Loucy (cell line): Measurements from ENCODE around the gene SSX4B.
"Not testable (repeated sequence)": the region's sequence is repeated elsewhere in the genome, so short reads cannot be mapped to it uniquely, and the experiment has no call there.

Experiments used
- H2AFZ ChIP-seq: fragments of 200-600 bp; sonication (generic); 2 replicates; pipeline ENCODE4 v1.6.0; 2016; ENCODE audit warnings: antibody characterized with exemption, mild to moderate bottlenecking, low read length, moderate library complexity
- H3F3A ChIP-seq: fragments of 200-600 bp; 2 replicates; pipeline ENCODE4 v1.6.0; 2016; ENCODE audit warnings: antibody characterized with exemption, low read depth, mild to moderate bottlenecking
- H3K27me3 ChIP-seq: fragments of 200-600 bp; sonication (generic); 2 replicates; pipeline ENCODE4 v1.6.1; 2014; ENCODE audit warnings: low read length, mild to moderate bottlenecking; ENCODE audit not compliant: insufficient read depth, poor library complexity, severe bottlenecking
- H3K36me3 ChIP-seq: fragments of 200-600 bp; sonication (generic); 2 replicates; pipeline ENCODE4 v1.6.1; 2016; ENCODE audit warnings: low read length; ENCODE audit not compliant: insufficient read depth
- H3K4me1 ChIP-seq: fragments of 200-600 bp; sonication (generic); 2 replicates; pipeline ENCODE4 v1.5.1; 2014; ENCODE audit warnings: low read length, mild to moderate bottlenecking; ENCODE audit not compliant: insufficient read depth, poor library complexity, severe bottlenecking
- H3K4me2 ChIP-seq: fragments of 200-600 bp; sonication (generic); 2 replicates; pipeline ENCODE4 v1.6.0; 2014; ENCODE audit warnings: antibody characterized with exemption, low read length, low read depth, mild to moderate bottlenecking; ENCODE audit not compliant: poor library complexity, severe bottlenecking
- H3K4me3 ChIP-seq: fragments of 200-600 bp; sonication (generic); 2 replicates; pipeline ENCODE4 v1.5.1; 2014; ENCODE audit warnings: low read length, mild to moderate bottlenecking, mixed read lengths; ENCODE audit not compliant: poor library complexity, severe bottlenecking
- H3K79me2 ChIP-seq: fragments of 200-600 bp; sonication (generic); 2 replicates; pipeline ENCODE4 v1.6.1; 2014; ENCODE audit warnings: low read length; ENCODE audit not compliant: insufficient read depth
- H3K9ac ChIP-seq: fragments of 200-600 bp; sonication (generic); 2 replicates; pipeline ENCODE4 v1.6.0; 2014; ENCODE audit warnings: mild to moderate bottlenecking, low read depth, low read length, moderate library complexity; ENCODE audit not compliant: poor library complexity, severe bottlenecking
- H3K9me2 ChIP-seq: fragments of 200-600 bp; sonication (generic); replicated peaks from 2 replicates; pipeline ENCODE4 v1.6.1; 2016; ENCODE audit warnings: low read depth, low read length, mixed read lengths
- H3K9me3 ChIP-seq: fragments of 200-600 bp; sonication (generic); 2 replicates; pipeline ENCODE4 v1.6.1; 2014; ENCODE audit warnings: mild to moderate bottlenecking, antibody characterized with exemption, low read length, low read depth; ENCODE audit not compliant: insufficient read depth
- H4K20me1 ChIP-seq: fragments of 200-600 bp; sonication (generic); 2 replicates; pipeline ENCODE4 v1.6.0; 2014; ENCODE audit warnings: antibody characterized with exemption, low read length, mild to moderate bottlenecking; ENCODE audit not compliant: insufficient read depth, poor library complexity, severe bottlenecking

Gene SSX4B

DNA sequence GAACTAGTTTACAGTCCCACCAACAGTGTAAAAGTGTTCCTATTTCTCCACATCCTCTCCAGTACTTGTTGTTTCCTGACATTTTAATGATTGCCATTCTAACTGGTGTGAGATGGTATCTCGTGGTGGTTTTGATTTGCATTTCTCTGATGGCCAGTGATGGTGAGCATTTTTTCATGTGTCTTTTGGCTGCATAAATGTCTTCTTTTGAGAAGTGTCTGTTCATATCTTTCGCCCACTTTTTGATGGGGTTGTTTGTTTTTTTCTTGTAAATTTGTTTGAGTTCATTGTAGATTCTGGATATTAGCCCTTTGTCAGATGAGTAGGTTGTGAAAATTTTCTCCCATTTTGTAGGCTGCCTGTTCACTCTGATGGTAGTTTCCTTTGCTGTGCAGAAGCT lies 14.8 kb downstream of the SSX4B start:
- H3K36me3 ChIP-seq, H3K79me2 ChIP-seq, H3K9ac ChIP-seq, H3F3A ChIP-seq, H3K4me1 ChIP-seq, H3K9me2 ChIP-seq, H2AFZ ChIP-seq, H4K20me1 ChIP-seq, H3K9me3 ChIP-seq, H3K4me3 ChIP-seq, H3K27me3 ChIP-seq, H3K4me2 ChIP-seq: not testable (repeated sequence)

DNA sequence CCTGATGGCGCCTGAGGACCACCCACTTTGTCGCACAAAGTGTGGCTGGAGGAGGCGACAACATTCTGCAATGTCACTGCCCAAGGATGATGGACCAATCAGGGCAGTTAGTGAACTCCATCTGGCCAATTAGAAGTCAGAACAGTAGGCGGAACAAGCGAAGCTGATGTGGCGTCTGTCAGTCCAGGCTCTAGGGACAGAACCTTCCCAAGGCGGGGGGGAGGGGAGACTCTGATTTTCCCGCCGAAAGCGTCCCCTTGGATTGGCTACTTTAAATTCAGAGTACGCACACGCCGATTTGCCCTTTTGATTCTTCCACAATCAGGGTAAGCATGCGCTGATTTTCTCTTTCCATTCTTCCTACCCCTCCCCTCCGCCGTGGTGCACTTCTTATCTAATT lies 28.5 kb downstream of the SSX4B start, which contains the start of gene SSX4:
TSS of gene SSX4 (plus strand) at position 301 of the 400 bp plus-strand sequence. CDS start 515 bp downstream, outside the sequence.
- not testable (repeated sequence) for H3K9me2 ChIP-seq, H4K20me1 ChIP-seq, H3K4me1 ChIP-seq

DNA sequence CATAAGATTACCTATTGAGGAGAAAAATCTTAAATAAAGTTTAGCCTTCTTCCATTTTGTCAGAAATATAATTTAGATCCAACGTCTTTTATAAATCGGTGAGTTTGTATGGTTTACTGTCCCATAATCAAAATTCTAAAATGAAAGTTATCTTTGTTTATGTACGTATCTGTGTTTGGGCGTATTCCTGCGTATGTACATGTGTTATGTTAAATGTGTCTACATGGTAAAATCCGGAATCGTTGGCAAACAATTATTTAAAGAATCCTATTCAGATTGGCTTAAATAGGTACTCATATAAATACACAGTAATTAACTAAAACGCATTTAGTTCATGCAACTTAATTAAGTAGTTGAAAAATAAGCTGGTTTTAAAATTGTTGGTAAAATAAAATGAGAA lies 41.4 kb downstream of the SSX4B start:
- H3K79me2 ChIP-seq, H3K36me3 ChIP-seq, H3K4me2 ChIP-seq, H3K27me3 ChIP-seq, H3F3A ChIP-seq, H3K9me2 ChIP-seq, H2AFZ ChIP-seq, H3K4me1 ChIP-seq, H3K4me3 ChIP-seq, H3K9ac ChIP-seq, H4K20me1 ChIP-seq, H3K9me3 ChIP-seq: not testable (repeated sequence)

More for the DNA sequence above, 28.5 kb downstream of the SSX4B start, which contains the start of gene SSX4:
- H3K9me3 ChIP-seq, H3K4me3 ChIP-seq, H3F3A ChIP-seq, H2AFZ ChIP-seq, H3K4me2 ChIP-seq, H3K36me3 ChIP-seq, H3K27me3 ChIP-seq, H3K9ac ChIP-seq, H3K79me2 ChIP-seq: not testable (repeated sequence)

DNA sequence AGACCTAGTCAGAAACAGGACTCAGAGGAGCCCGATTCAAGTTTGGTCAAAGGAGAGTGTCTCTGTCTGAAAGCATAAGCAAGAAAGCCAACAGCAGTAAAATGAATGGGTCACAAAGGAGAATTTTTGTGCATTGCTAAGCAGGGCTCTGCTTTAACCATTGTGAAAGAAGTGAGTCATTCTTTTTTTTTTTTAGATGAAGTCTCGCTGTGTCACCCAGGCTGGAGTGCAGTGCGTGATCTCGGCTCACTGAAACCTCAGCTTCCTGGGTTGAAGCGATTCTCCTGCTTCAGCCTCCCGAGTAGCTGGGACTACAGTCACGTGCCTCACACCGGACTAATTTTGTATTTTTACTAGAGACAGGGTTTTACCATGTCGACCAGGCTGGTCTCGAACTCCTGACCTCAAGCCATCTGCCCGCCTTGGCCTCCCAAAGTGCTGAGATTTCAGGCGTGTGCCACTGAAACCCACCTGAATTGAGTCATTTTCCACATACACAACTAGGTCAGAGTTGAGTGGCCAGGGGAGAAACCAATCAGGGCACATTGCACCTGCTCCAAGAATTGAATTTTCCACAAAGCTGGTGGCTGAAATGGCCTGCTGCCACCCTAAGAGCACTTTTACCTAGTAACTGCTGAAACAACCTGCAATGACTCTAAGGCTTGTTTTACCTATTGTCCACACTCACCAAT lies 43.9 kb downstream of the SSX4B start:
- H3K4me3 ChIP-seq, H3K9ac ChIP-seq, H3K4me1 ChIP-seq, H3F3A ChIP-seq, H3K4me2 ChIP-seq, H4K20me1 ChIP-seq, H3K9me2 ChIP-seq, H3K36me3 ChIP-seq, H3K9me3 ChIP-seq, H3K79me2 ChIP-seq, H2AFZ ChIP-seq, H3K27me3 ChIP-seq: not testable (repeated sequence)

GRCh38 chrX:48359281-48359680 lies 52.5 kb downstream of the SSX4B start:
- H3K9me2 ChIP-seq, H3K4me2 ChIP-seq, H3K9me3 ChIP-seq, H3K9ac ChIP-seq, H3K4me3 ChIP-seq, H3K27me3 ChIP-seq, H2AFZ ChIP-seq, H3K79me2 ChIP-seq, H4K20me1 ChIP-seq, H3K4me1 ChIP-seq, H3K36me3 ChIP-seq, H3F3A ChIP-seq: not testable (repeated sequence)
